ENCODE measurements around the gene GRIK5. TPM values are rescaled to one million over a fixed set of nuclear protein-coding genes. Genes with fewer than 3 reads are reported as not detected.

GRIK5 gene
- total RNA-seq, 1 donor from 2014 or later = 37.1 TPM

Other genes with a start within 250 kb of the GRIK5 start
- gene LYPD4, start 225.5 kb downstream of the GRIK5 start, total RNA-seq = not detected
- gene DMRTC2, start 225.2 kb downstream of the GRIK5 start, total RNA-seq = not detected
- gene RPS19, start 210.0 kb downstream of the GRIK5 start, total RNA-seq = 776 TPM
- gene CD79A, start 192.9 kb downstream of the GRIK5 start, total RNA-seq = not detected
- gene ARHGEF1, start 187.0 kb downstream of the GRIK5 start, total RNA-seq = 12.5 TPM
- not detected for gene ERFL, start 141.8 kb downstream of the GRIK5 start, total RNA-seq
- 63.2 TPM for gene RABAC1, start 110.9 kb downstream of the GRIK5 start, total RNA-seq
- gene ATP1A3, start 76.0 kb downstream of the GRIK5 start, total RNA-seq = 200 TPM
- 9.8 TPM for gene ZNF574, start 6.0 kb upstream of the GRIK5 start, total RNA-seq
- gene POU2F2, start 62.2 kb upstream of the GRIK5 start, total RNA-seq = 4.9 TPM
- gene DEDD2, start 147.5 kb upstream of the GRIK5 start, total RNA-seq = 15.0 TPM
- 3.7 TPM for gene ZNF526, start 150.1 kb upstream of the GRIK5 start, total RNA-seq
- 57.0 TPM for gene GSK3A, start 172.4 kb upstream of the GRIK5 start, total RNA-seq
- gene ERF, start 184.9 kb upstream of the GRIK5 start, total RNA-seq = 5.7 TPM
- gene CIC, start 199.0 kb upstream of the GRIK5 start, total RNA-seq = 29.7 TPM
- 3.0 TPM for gene PRR19, start 231.9 kb upstream of the GRIK5 start, total RNA-seq
- gene PAFAH1B3, start 232.4 kb upstream of the GRIK5 start, total RNA-seq = 178 TPM
- gene TMEM145, start 243.1 kb upstream of the GRIK5 start, total RNA-seq = 54.6 TPM